ENCODE data around the gene TRIM49. TPM values are rescaled to one million over a fixed set of nuclear protein-coding genes. Genes with fewer than 3 reads are reported as not detected.
"Not testable (repeated sequence)": the region's sequence is repeated elsewhere in the genome, so short reads cannot be mapped to it uniquely, and the experiment has no call there.

Gene TRIM49, protein sequence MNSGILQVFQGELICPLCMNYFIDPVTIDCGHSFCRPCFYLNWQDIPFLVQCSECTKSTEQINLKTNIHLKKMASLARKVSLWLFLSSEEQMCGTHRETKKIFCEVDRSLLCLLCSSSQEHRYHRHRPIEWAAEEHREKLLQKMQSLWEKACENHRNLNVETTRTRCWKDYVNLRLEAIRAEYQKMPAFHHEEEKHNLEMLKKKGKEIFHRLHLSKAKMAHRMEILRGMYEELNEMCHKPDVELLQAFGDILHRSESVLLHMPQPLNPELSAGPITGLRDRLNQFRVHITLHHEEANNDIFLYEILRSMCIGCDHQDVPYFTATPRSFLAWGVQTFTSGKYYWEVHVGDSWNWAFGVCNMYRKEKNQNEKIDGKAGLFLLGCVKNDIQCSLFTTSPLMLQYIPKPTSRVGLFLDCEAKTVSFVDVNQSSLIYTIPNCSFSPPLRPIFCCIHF
- total RNA-seq = not detected
- long read RNA-seq = 0 reads

DNA sequence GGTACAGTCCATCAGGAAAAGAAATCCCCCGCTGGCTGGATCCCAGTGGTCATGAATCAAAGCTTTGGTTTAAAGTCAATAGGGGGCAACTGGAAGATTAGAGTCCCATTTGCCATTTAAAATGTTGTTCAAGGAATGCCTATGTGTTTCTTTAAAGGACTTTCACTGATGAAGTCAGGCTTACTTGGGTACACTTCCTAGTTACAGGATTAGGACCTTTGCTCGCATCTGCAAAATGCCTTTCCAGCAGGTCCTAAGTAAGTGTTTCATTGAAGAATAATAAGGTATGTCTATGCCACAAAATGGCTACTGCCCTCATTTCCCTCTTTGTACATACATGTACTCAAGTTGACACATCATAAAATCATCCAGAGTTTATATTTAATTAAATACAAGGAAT, at the start of gene TRIM49:
Gene TRIM49, minus strand, starts transcription at position 101 of the 400 bp plus-strand sequence. CDS start 4,106 bp downstream, outside the sequence.
- H3K27ac ChIP-seq (replicated peaks); H3K27me3 ChIP-seq (ENCODE audit: low read depth); H3K4me1 ChIP-seq; intact Hi-C loops (cut with micrococcal nuclease); H3K4me3 ChIP-seq; H3K9me3 ChIP-seq (replicated peaks); DNase-seq; H3K36me3 ChIP-seq: not testable (repeated sequence)

DNA sequence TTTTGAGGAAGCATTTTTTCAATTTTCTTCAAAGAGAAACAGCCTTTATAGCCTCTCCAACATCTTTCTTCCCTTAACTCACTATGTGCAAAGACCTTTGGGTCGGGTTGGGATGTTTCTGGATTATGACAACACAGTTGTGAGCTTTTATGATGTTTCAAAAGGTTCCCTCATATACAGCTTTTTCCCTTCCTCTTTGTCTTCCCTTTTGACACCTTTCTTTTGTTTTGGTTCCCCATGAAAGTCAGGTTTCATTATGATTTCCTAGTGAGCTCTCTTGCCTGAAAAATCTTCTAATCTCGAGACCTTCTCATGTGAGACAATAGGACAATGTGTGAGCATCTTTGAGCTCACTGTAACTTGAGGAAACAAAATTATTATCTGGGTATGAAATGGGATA, 18.3 kb upstream of the TRIM49 start:
- H3K4me1 ChIP-seq; H3K4me3 ChIP-seq; H3K27ac ChIP-seq (replicated peaks); H3K9me3 ChIP-seq (replicated peaks); intact Hi-C loops (cut with micrococcal nuclease); DNase-seq; H3K27me3 ChIP-seq (ENCODE audit: low read depth); H3K36me3 ChIP-seq: not testable (repeated sequence)

DNA sequence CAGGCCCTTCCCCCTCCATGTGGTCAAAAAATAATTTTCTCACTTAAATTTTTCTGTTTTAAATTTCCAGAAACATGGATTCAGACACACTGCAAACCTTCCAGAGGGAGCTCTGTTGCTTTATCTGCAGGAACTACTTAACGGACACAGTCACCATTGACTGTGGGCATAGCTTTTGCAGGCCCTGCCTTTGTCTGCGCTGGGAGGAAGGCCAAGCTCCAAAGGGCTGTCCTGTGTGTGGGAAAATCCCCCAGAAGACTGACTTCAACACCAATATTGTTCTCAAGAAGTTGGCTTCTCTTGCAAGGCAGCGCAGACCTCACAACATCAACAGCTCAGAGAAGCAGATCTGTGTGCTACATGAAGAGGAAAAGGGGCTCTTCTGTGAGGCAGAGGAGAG, 11.6 kb upstream of the TRIM49 start:
- H3K27ac ChIP-seq (replicated peaks); H3K4me1 ChIP-seq; intact Hi-C loops (cut with micrococcal nuclease); H3K27me3 ChIP-seq (ENCODE audit: low read depth); H3K9me3 ChIP-seq (replicated peaks); H3K4me3 ChIP-seq; DNase-seq; H3K36me3 ChIP-seq: not testable (repeated sequence)

DNA sequence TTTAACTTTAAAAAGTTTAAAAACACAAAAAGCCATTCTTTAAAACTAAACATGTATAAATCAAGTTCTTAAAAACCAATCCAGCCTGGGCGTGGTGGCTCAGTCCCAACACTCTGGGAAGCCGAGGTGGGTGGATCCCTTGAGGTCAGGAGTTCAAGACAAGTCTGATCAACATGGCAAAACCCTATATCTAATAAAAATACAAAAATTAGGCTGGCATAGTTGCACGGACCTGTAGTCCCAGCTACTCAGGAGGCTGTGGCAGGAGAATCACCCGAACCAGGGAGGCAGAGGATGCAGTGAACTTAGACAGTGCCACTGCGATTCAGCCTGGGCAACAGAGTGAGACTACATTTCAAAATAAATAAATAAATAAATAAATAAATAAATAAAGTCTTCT, 5.2 kb upstream of the TRIM49 start:
- H3K4me1 ChIP-seq; intact Hi-C loops (cut with micrococcal nuclease); H3K27me3 ChIP-seq (ENCODE audit: low read depth); H3K4me3 ChIP-seq; DNase-seq; H3K36me3 ChIP-seq; H3K9me3 ChIP-seq (replicated peaks); H3K27ac ChIP-seq (replicated peaks): not testable (repeated sequence)

DNA sequence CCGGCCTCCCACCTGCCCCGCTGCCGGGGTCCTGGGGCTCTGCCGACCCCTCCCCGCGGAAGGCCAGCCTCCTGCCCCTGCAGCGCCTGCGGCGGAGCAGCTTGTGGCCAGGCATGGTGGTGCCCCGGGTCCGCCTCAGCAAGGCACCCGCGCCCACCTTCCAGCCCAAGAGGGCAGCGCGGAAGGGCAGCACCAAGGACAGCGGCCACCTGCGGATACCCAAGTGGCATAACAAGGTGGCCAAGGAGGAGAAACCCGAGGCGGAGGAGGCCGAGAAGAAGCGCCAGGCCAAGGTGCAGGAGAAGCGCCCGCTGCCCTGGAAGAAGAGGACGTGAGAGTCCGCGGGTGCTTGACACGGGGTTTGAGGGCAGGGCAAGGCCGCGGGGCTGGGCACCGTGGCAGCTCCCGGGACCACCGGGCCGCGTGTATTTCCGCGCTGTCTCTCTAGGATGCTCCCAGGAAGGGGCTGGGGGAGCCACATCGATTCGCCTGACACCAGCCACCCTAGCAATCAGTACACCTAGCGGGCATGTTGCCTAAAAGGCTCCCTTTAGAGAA, 20.8 kb downstream of the TRIM49 start:
- H3K27me3 ChIP-seq (ENCODE audit: low read depth); H3K36me3 ChIP-seq; H3K4me1 ChIP-seq; DNase-seq; H3K4me3 ChIP-seq; H3K9me3 ChIP-seq (replicated peaks); H3K27ac ChIP-seq (replicated peaks); intact Hi-C loops (cut with micrococcal nuclease): not testable (repeated sequence)

DNA sequence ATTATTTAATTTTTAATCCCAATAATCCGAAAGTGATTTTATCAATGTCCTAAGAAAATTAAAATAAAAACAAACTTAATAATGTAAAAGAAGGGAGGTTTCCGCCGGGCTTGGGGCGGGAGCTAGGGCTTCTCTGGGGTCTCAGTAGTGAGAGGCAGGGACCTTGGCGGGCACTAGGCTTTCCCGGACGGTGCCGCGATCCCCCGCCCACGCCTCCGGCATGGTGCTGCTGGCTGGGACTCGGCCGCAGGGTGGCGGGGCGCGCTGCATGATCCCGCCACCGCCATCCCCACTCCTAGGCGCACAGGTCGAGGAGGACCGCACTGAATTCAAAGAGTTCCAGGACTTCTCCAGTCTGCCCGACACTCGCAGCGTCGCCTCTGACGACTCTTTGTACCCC, 22.6 kb downstream of the TRIM49 start:
- H3K27ac ChIP-seq (replicated peaks); H3K4me1 ChIP-seq; H3K36me3 ChIP-seq; H3K4me3 ChIP-seq; DNase-seq; H3K27me3 ChIP-seq (ENCODE audit: low read depth); H3K9me3 ChIP-seq (replicated peaks); intact Hi-C loops (cut with micrococcal nuclease): not testable (repeated sequence)

DNA sequence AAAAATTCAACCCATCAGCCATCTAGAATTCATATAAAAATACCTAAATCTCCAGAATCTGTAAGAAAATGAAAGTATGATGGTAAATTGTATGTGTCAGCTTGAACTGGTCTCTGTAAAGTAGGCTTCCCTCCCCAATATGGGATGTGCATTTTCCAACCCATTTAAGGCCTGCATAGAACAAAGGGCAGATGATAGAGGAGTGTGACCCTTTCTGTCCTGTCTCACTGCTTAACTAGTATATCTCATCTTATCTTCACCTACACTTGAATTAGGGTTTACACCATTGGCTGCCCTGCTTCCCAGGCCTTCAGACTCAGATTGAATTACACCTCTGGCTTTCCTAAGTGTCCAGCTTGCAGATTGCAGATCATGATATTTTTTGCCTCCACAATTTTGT, 57.6 kb downstream of the TRIM49 start:
- H3K4me1 ChIP-seq; H3K36me3 ChIP-seq; DNase-seq; H3K27ac ChIP-seq (replicated peaks); H3K4me3 ChIP-seq; intact Hi-C loops (cut with micrococcal nuclease); H3K27me3 ChIP-seq (ENCODE audit: low read depth); H3K9me3 ChIP-seq (replicated peaks): not testable (repeated sequence)

Other genes with a start within 250 kb of the TRIM49 start
- not detected for gene TRIM77, start 98.3 kb downstream of the TRIM49 start, total RNA-seq
- gene TRIM64B, start 69.9 kb upstream of the TRIM49 start, total RNA-seq = not detected
- not detected for gene TRIM49D1, start 113.7 kb upstream of the TRIM49 start, total RNA-seq
- gene TRIM49D2, start 115.5 kb upstream of the TRIM49 start, total RNA-seq = not detected
- gene TRIM64, start 157.5 kb upstream of the TRIM49 start, total RNA-seq = not detected
- gene TRIM49C, start 222.5 kb upstream of the TRIM49 start, total RNA-seq = not detected

Data from left ventricle myocardium inferior (tissue), 1 donor.